Right atrium auricular region (tissue), 2 donors: Measurements from ENCODE around the gene GRIK4. TPM values are rescaled to one million over a fixed set of nuclear protein-coding genes. Genes with fewer than 3 reads are reported as not detected.
A peak's percentile ranks its signal among the peaks of the same experiment; 100 is the strongest.

Experiments used
- DNase-seq: peaks from one replicate; pipeline ENCODE4 v3.0.0-alpha.2; 2019; ENCODE audit warnings: low spot score
- H3K27ac ChIP-seq, 2 donors: fragments of 200-600 bp; sonication (generic); 1 replicate in 1 of 2; 2 replicates in 1 of 2; pipeline ENCODE4 v1.5.1; 2016 to 2019
- H3K27me3 ChIP-seq, 2 donors: fragments of 200-600 bp; sonication (generic); one replicate each; pipeline versions ENCODE4 v1.5.1 to v1.6.0; 2017 to 2019
- H3K36me3 ChIP-seq: fragments of 200-600 bp; sonication (generic); one replicate; pipeline ENCODE4 v1.5.1; 2016
- H3K4me1 ChIP-seq, 2 donors: fragments of 200-600 bp; sonication (generic); one replicate each; pipeline versions ENCODE4 v1.5.1 to v1.6.0; 2017 to 2019
- H3K4me3 ChIP-seq, 2 donors: fragments of 200-600 bp; sonication (generic); 1 replicate in 1 of 2; 2 replicates in 1 of 2; pipeline ENCODE4 v1.5.1; 2017 to 2019; ENCODE audit warnings: mild to moderate bottlenecking in 1 of 2, moderate library complexity in 1 of 2
- H3K9me3 ChIP-seq, 2 donors: fragments of 200-600 bp; sonication (generic); one replicate each; pipeline ENCODE4 v1.5.1; 2019
- CTCF ChIP-seq, 2 donors: fragments of 200-600 bp; sonication (generic); IDR thresholded peaks; one replicate each; pipeline ENCODE4 v1.5.1; 2019; ENCODE audit warnings: antibody characterized with exemption in 2 of 2
- total RNA-seq, 2 donors: library from RNA; depleted of rRNA; stranded (reverse); fragments of >200 nt; gene quantifications; one replicate each; pipeline ENCODE4 v1.1.0, GENCODE V29; 2016

The GRIK4 gene
- total RNA-seq, 2 donors from 2014 or later: 0.04 to 0.30 TPM

GRCh38 chr11:120492486-120492885 is 19.1 kb upstream of the GRIK4 start:
- Histone ChIP-seq H3K27ac (no peak overlapping the region), H3K9me3 (no peaks in the 10 kb centered on the region), H3K27me3 (no peaks in the 10 kb centered on the region), H3K4me3 (no peak overlapping the region), H3K4me1 (no peaks in the 10 kb centered on the region), H3K36me3 (peaks cover 10% of the 10 kb centered on the region)
- TF ChIP-seq CTCF (IDR thresholded peaks at IDR 0.05): no peak
- DNase-seq: no peak

- no peak for DNase-seq
- peaks cover 10% of the 10 kb centered on the region for H3K36me3 ChIP-seq
- no peak overlapping the region for H3K4me3 ChIP-seq
- H3K4me1 ChIP-seq: no peaks in the 10 kb centered on the region
- no peak overlapping the region for H3K27ac ChIP-seq
- no peak for TF ChIP-seq CTCF (IDR thresholded peaks at IDR 0.05)
- H3K27me3 ChIP-seq: no peaks in the 10 kb centered on the region
- no peaks in the 10 kb centered on the region for H3K9me3 ChIP-seq
Observed at GRCh38 chr11:120494595-120494994, 17.0 kb upstream of the GRIK4 start.

GRCh38 chr11:120499088-120499487 is 12.5 kb upstream of the GRIK4 start:
- no peak overlapping the region for H3K27ac ChIP-seq
- DNase-seq: no peak
- TF ChIP-seq CTCF (IDR thresholded peaks at IDR 0.05): no peak

GRCh38 chr11:120499859-120500258 is 11.7 kb upstream of the GRIK4 start:
- TF ChIP-seq CTCF (IDR thresholded peaks at IDR 0.05): no peak
- H3K9me3 ChIP-seq: no peaks in the 10 kb centered on the region
- H3K4me3 ChIP-seq: no peak overlapping the region
- no peak for DNase-seq
- no peaks in the 10 kb centered on the region for H3K27me3 ChIP-seq
- no peaks in the 10 kb centered on the region for H3K4me1 ChIP-seq
- H3K36me3 ChIP-seq: no peaks in the 10 kb centered on the region
- H3K27ac ChIP-seq: no peak overlapping the region

More at GRCh38 chr11:120499088-120499487, 12.5 kb upstream of the GRIK4 start:
- Histone ChIP-seq H3K4me3 (no peak overlapping the region), H3K9me3 (no peaks in the 10 kb centered on the region), H3K27me3 (no peaks in the 10 kb centered on the region), H3K36me3 (no peaks in the 10 kb centered on the region), H3K4me1 (no peaks in the 10 kb centered on the region)

GRCh38 chr11:120500414-120501071 is 11.0 kb upstream of the GRIK4 start:
- DNase-seq: peak; percentile 75
- Histone ChIP-seq H3K27me3 (no peaks in the 10 kb centered on the region), H3K4me3 (no peak overlapping the region), H3K4me1 (no peaks in the 10 kb centered on the region), H3K27ac (no peak overlapping the region), H3K9me3 (no peaks in the 10 kb centered on the region), H3K36me3 (no peaks in the 10 kb centered on the region)
- no peak for TF ChIP-seq CTCF (IDR thresholded peaks at IDR 0.05)

- H3K4me3 ChIP-seq: no peak overlapping the region
- H3K36me3 ChIP-seq: no peaks in the 10 kb centered on the region
- no peak for TF ChIP-seq CTCF (IDR thresholded peaks at IDR 0.05)
- H3K9me3 ChIP-seq: no peaks in the 10 kb centered on the region
- peaks cover 0 to 3% of the 10 kb centered on the region in 2 donors for H3K27me3 ChIP-seq
- no peaks in the 10 kb centered on the region for H3K4me1 ChIP-seq
- no peak overlapping the region for H3K27ac ChIP-seq
- DNase-seq: no peak
Observed at GRCh38 chr11:120501440-120501839, 10.1 kb upstream of the GRIK4 start.
